ENCODE data around the gene AKR1B15.
"Not testable (repeated sequence)": the region's sequence is repeated elsewhere in the genome, so short reads cannot be mapped to it uniquely, and the experiment has no call there.

Gene AKR1B15

GRCh38 chr7:134552105-134552504, 3.2 kb downstream of the AKR1B15 start:
- H3K27me3 Mint-ChIP-seq (ENCODE audit: low read depth, poor library complexity) = peaks cover 7% of the 10 kb centered on the region
- no peak overlapping the region for H3K27ac Mint-ChIP-seq
- DNase-seq = peak; percentile 23
- H3K9me3 Mint-ChIP-seq = no peaks in the 10 kb centered on the region
- no peak overlapping the region for H3K4me3 Mint-ChIP-seq
- H3K36me3 Mint-ChIP-seq (ENCODE audit: low read depth) = no peaks in the 10 kb centered on the region
- peak; percentile 43 for TF ChIP-seq CTCF (IDR thresholded peaks at IDR 0.05)
- peaks cover 57% of the 10 kb centered on the region for H3K4me1 Mint-ChIP-seq

- Mint-ChIP-seq H3K4me3 (no peak overlapping the region), H3K9me3 (no peaks in the 10 kb centered on the region), H3K27ac (no peak overlapping the region), H3K36me3 (ENCODE audit: low read depth) (no peaks in the 10 kb centered on the region), H3K4me1 (peaks cover 46% of the 10 kb centered on the region), H3K27me3 (ENCODE audit: low read depth, poor library complexity) (peaks cover 10% of the 10 kb centered on the region)
- TF ChIP-seq CTCF (IDR thresholded peaks at IDR 0.05) = no peak
- peak; percentile 15 for DNase-seq
Measured at GRCh38 chr7:134553976-134554375, 5.1 kb downstream of the AKR1B15 start.

GRCh38 chr7:134554417-134554966, 5.6 kb downstream of the AKR1B15 start:
- Mint-ChIP-seq H3K4me1 (peaks cover 41% of the 10 kb centered on the region), H3K9me3 (no peaks in the 10 kb centered on the region), H3K36me3 (ENCODE audit: low read depth) (no peaks in the 10 kb centered on the region), H3K27me3 (ENCODE audit: low read depth, poor library complexity) (peaks cover 10% of the 10 kb centered on the region), H3K27ac (no peak overlapping the region), H3K4me3 (no peak overlapping the region)
- no peak for DNase-seq
- TF ChIP-seq CTCF (IDR thresholded peaks at IDR 0.05) = no peak

GRCh38 chr7:134557391-134557790, 8.5 kb downstream of the AKR1B15 start:
- H3K36me3 Mint-ChIP-seq (ENCODE audit: low read depth) = no peaks in the 10 kb centered on the region
- H3K4me3 Mint-ChIP-seq = no peak overlapping the region
- TF ChIP-seq CTCF (IDR thresholded peaks at IDR 0.05) = no peak
- no peaks in the 10 kb centered on the region for H3K9me3 Mint-ChIP-seq
- peaks cover 18% of the 10 kb centered on the region for H3K4me1 Mint-ChIP-seq
- no peak for DNase-seq
- peaks cover 4% of the 10 kb centered on the region for H3K27me3 Mint-ChIP-seq (ENCODE audit: low read depth, poor library complexity)
- H3K27ac Mint-ChIP-seq = no peak overlapping the region

GRCh38 chr7:134558370-134558769, 9.5 kb downstream of the AKR1B15 start:
- H3K4me1 Mint-ChIP-seq = peaks cover 17% of the 10 kb centered on the region
- H3K27me3 Mint-ChIP-seq (ENCODE audit: low read depth, poor library complexity) = peaks cover 4% of the 10 kb centered on the region
- no peak overlapping the region for H3K4me3 Mint-ChIP-seq
- DNase-seq = no peak
- H3K36me3 Mint-ChIP-seq (ENCODE audit: low read depth) = no peaks in the 10 kb centered on the region
- H3K27ac Mint-ChIP-seq = no peak overlapping the region
- H3K9me3 Mint-ChIP-seq = peaks cover 6% of the 10 kb centered on the region
- no peak for TF ChIP-seq CTCF (IDR thresholded peaks at IDR 0.05)

- DNase-seq, H3K27ac Mint-ChIP-seq: not testable (repeated sequence)
Measured at GRCh38 chr7:134561616-134562015, 12.7 kb downstream of the AKR1B15 start.

More at GRCh38 chr7:134561616-134562015, 12.7 kb downstream of the AKR1B15 start:
- not testable (repeated sequence) for H3K4me1 Mint-ChIP-seq; H3K4me3 Mint-ChIP-seq; H3K36me3 Mint-ChIP-seq (ENCODE audit: low read depth)
- H3K9me3 Mint-ChIP-seq = peaks cover 31% of the 10 kb centered on the region
- H3K27me3 Mint-ChIP-seq (ENCODE audit: low read depth, poor library complexity) = peaks cover 19% of the 10 kb centered on the region
